ENCODE data around the gene OXT. TPM values are rescaled to one million over a fixed set of nuclear protein-coding genes. Genes with fewer than 3 reads are reported as not detected.

OXT gene
- total and polyA plus RNA-seq, 8 donors = 0.55 TPM; not detected in 7

DNA sequence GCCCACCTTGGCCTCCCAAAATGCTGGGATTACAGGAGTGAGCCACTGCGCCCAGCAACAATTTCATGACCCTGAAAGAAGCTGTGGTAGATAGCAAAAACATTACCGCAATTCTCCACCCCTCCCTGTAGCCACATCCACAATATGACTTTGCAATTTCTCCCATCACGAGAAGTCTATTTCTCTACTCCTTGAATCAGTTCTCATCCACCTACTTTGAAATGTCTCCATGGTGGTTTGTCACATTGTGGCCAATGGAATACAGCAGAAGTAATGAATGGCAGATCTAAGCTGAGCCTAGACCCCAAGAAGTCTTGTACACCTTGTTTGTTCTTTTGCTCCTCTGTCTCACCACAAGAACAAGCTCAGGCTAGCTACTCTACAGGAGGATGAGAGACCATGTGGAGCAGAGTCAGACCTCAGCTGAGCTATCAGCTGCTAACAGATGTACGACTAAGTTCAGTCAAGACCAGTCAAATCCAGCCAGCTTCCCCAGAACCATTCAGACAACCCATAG, 6.3 kb downstream of the OXT start:
- H3K27me3 ChIP-seq = peaks cover 12 to 79% of the 10 kb centered on the region in 2 donors
- H3K9me3 ChIP-seq = no peaks in the 10 kb centered on the region
- H3K4me1 ChIP-seq = peaks cover 0 to 12% of the 10 kb centered on the region in 2 donors
- no peak overlapping the region for H3K4me3 ChIP-seq
- TF ChIP-seq, protein P1, sequence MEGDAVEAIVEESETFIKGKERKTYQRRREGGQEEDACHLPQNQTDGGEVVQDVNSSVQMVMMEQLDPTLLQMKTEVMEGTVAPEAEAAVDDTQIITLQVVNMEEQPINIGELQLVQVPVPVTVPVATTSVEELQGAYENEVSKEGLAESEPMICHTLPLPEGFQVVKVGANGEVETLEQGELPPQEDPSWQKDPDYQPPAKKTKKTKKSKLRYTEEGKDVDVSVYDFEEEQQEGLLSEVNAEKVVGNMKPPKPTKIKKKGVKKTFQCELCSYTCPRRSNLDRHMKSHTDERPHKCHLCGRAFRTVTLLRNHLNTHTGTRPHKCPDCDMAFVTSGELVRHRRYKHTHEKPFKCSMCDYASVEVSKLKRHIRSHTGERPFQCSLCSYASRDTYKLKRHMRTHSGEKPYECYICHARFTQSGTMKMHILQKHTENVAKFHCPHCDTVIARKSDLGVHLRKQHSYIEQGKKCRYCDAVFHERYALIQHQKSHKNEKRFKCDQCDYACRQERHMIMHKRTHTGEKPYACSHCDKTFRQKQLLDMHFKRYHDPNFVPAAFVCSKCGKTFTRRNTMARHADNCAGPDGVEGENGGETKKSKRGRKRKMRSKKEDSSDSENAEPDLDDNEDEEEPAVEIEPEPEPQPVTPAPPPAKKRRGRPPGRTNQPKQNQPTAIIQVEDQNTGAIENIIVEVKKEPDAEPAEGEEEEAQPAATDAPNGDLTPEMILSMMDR (IDR thresholded peaks at IDR 0.05) = no peak
- DNase-seq = no peak
- H3K27ac ChIP-seq = no peak overlapping the region
- no peaks in the 10 kb centered on the region for H3K36me3 ChIP-seq
- intact Hi-C loops (cut with DNase I) = no loop called here
- ATAC-seq = no peak

DNA sequence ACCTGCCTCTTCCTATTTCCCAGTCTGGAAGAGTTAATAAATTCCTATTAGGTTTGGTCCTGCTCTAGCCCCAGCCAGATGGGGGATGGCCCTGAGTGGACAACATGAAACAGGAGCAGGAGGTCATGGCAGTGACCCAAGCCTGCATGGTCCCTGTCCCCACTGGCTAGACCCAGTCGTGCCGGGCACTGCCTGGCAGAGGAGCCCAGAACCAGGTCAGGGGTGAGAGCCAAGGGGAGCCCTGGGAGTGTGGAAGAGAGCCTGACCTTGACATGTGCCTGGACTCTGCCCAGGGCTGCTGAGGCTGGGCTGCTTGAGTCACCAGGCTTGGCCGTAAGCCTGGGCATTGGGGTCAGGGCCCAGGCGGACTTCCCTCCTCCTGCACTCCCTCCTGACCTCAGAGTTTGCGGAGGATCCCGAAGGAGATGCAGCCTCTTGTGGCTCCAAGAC, 9.5 kb downstream of the OXT start:
- peak in 2 of 4 donors; percentile 47 to 81 for DNase-seq
- H3K27me3 ChIP-seq = peaks cover 29 to 96% of the 10 kb centered on the region in 2 donors

GRCh38 chr20:3081641-3082040, 10.2 kb downstream of the OXT start:
- intact Hi-C loops (cut with DNase I) = no loop called here
- peak in 1 of 4 donors; percentile 18 for DNase-seq
- no peak overlapping the region for H3K27ac ChIP-seq
- TF ChIP-seq, protein P1 (IDR thresholded peaks at IDR 0.05) = no peak
- H3K27me3 ChIP-seq = peaks cover 29 to 91% of the 10 kb centered on the region in 2 donors
- H3K4me1 ChIP-seq = peaks cover 5 to 17% of the 10 kb centered on the region in 2 donors
- no peaks in the 10 kb centered on the region for H3K36me3 ChIP-seq
- H3K4me3 ChIP-seq = no peak overlapping the region
- ATAC-seq = no peak
- no peaks in the 10 kb centered on the region for H3K9me3 ChIP-seq

More for the DNA sequence above, 9.5 kb downstream of the OXT start:
- ATAC-seq = peak; percentile 34
- intact Hi-C loops (cut with DNase I) = no loop called here
- TF ChIP-seq, protein P1 (IDR thresholded peaks at IDR 0.05) = no peak
- no peak overlapping the region for H3K4me3 ChIP-seq
- no peaks in the 10 kb centered on the region for H3K36me3 ChIP-seq
- H3K4me1 ChIP-seq = peaks cover 5 to 17% of the 10 kb centered on the region in 2 donors
- H3K27ac ChIP-seq = no peak overlapping the region
- no peaks in the 10 kb centered on the region for H3K9me3 ChIP-seq

DNA sequence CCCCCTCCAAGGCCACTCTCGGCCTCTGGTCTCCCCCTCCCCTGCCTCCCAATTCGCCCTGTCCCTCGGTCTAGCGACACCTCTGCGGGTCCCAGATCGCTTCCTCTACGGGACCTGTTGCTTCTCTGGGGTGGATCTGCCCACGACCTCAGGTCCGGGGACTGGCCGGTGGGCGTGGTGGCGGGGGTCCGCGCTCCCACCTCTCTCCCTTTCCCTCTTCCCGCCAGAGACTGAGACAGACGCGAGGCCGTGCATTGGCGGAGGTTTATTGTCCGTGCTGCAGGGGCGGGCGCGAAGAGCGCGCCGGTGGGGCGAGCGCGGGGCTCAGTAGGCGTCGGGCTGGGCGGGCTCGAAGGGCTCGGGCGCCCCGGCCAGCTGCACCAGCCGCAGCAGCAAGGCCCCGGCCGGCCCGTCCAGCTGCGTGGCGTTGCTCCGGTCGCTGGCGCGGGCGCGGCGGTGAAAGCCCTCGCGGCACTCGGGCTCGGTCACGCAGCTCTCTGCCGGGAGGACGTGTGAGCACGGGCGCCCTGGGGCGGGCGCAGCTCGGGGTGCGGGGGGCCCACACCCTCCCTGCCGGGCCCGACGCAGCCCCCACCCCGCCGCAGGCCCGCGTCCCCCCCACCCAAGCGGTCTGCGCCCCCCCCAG, 11.0 kb downstream of the OXT start:
- DNase-seq = peak in 1 of 4 donors; percentile 75
- H3K27me3 ChIP-seq = peaks cover 29 to 84% of the 10 kb centered on the region in 2 donors
- ATAC-seq = no peak
- H3K4me1 ChIP-seq = peaks cover 5 to 17% of the 10 kb centered on the region in 2 donors
- no peak overlapping the region for H3K27ac ChIP-seq
- H3K4me3 ChIP-seq = peak overlapping the region in 1 of 2 donors; percentile 14
- H3K9me3 ChIP-seq = no peaks in the 10 kb centered on the region
- intact Hi-C loops (cut with DNase I) = no loop called here
- TF ChIP-seq, protein P1 (IDR thresholded peaks at IDR 0.05) = no peak
- H3K36me3 ChIP-seq = no peaks in the 10 kb centered on the region
